ENCODE measurements around the gene TRIO.

Gene TRIO

DNA sequence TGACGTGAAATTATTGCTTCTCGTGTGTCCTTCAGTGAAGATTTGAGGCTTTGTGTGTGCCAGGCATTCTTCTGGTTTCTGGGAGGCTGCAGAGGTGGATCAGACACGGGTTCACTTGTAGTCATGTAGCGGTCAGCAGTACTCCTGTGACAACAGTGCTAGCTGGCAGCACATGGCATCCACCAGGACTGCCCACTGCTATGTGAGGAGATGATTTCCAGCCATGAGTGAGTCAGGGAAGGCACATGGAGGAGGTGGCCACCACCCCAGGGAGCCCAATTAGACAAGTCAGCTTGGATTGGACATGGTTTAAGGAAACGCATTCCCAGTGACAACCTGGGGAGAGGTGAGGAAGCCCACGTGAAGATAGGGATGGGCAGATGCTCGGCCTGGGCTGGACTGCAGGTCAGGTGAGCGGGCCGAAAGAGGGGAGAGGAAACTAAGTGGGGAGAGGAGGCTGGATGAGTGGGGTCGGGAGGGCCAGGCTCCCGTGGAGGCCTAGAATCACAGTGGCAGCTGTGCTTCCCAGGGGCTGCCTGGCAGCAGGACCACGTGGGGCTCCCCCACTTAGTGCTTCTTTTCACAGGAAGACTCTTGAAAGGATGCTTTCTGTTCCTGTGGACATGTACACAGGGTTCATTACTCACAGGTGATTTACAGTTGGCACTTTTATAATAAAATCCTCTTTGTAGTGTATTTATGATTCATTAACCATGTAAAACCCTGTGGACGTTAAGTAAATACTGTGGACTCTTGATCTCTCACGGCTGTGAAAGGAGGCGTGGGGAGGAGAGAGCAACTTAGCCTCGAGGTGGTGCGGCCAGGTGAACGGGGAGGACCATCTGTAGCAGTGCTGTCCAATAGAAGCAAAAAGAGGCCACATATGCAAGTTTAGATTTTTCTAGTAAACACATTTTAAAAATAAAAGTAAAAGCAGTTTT, 358.5 kb downstream of the TRIO start:
- no peak for FAIRE-seq

DNA sequence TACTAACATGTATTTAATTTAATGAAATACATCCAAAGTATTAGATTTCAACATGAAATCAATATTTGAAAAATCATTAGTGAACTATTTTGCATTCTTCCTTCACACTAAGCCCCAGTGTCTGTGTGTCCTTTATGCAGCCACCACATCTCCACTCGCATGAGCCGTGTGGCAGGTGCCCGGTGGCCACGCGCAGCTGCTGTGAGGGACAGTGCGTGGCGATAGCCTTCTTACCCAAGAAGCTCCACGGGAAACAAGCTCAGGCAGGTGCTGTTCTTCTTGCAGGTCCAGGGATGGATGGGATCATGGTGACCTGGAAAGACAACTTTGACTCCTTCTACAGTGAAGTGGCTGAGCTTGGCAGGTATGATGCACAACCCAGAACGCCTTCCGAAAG, 359.1 kb downstream of the TRIO start:
- FAIRE-seq: no peak

DNA sequence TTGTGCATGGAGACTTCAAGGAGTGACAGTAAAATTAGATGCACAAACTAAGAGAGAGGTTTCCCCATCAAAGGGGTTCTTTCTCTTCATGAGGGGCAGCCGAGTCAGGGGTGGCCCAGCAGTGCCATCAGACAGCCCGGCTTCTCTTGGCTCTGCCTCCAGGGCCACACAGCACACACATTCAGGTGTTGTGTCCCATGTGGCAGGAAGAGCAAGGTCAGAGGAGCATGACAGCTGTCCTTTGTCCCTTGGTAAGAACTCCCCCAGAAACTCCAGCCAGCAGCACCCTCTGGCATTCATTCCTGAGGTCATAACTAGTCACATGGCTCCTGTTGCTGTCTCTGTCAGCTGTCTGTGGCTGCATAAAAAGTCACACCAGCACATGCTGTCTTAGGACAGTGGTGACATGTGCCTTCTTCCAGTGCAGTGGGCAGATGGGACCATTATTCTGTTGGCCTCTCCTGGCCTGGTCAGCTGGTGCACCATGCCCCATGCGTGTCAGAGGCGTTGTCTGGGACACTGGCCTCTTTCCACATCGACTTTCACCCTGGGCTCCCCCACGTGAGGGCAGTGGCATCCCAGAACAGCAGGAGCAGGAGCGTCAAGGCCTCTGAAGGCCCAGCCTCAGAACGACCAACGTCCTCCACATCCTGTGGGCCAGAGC, 360.0 kb downstream of the TRIO start:
- FAIRE-seq: no peak

DNA sequence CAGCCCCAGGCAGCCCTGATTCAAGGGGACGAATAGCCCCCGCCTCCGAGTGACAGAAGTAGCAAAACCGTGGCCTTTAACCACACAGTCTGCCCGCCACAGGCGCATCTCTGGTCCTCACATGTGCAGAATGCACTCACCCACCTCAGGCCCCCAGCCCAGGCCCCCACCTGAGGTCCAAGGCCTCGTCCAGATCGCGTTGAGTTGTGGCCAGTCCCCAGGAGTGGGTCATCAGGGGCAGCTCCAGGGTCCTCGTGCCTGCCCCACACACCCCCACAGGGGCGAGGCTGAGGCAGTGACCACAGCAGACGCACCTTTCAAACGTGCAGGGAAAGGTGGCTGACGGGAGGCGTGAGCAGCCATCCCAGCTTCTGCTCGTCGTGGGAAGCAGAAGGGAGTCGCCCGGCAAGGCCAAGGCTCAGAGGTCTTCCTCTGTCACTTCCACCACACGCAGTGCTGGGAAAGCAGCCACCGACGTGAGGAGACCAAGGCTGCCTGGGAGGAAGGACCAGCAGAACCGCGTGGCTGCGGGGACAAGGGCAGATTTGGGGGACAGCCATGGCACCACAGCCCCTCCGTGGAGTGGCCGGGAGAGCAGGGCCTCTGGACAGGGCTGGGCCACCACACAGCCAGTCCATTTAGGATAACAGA, 360.7 kb downstream of the TRIO start:
- FAIRE-seq: no peak

DNA sequence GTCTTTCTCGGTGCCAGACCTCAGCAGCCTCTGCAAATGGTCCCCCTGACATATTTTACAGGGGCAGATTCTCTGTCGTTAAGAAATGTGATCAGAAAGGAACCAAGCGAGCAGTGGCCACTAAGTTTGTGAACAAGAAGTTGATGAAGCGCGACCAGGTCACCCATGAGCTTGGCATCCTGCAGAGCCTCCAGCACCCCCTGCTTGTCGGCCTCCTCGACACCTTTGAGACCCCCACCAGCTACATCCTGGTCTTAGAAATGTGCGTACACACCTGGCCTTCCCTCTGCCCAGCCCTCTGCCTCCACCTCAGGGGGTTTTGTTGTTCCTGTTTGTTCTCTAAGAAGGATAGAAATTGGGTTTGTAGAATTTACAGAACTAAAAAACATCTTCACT, 361.2 kb downstream of the TRIO start:
- FAIRE-seq: no peak

DNA sequence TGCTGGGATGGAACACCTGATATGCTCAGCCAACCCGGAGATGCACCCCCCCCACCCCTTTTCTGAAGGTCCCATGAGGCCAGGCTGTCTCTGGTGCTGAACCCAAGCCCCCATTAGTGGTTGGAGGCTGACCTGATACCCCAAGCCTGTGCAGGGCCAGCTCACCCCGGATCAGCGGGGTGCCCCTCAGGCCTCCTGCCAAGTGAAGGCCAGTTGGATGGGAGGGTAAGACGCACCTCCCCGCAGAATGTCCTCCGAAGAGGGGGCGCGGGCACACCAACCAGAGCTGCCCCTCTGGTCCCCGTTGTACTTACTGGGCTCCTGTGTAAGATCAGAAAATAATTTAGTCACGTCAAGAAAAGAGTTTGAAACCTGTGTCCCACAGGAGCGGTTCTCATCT, 361.7 kb downstream of the TRIO start:
- no peak for FAIRE-seq

DNA sequence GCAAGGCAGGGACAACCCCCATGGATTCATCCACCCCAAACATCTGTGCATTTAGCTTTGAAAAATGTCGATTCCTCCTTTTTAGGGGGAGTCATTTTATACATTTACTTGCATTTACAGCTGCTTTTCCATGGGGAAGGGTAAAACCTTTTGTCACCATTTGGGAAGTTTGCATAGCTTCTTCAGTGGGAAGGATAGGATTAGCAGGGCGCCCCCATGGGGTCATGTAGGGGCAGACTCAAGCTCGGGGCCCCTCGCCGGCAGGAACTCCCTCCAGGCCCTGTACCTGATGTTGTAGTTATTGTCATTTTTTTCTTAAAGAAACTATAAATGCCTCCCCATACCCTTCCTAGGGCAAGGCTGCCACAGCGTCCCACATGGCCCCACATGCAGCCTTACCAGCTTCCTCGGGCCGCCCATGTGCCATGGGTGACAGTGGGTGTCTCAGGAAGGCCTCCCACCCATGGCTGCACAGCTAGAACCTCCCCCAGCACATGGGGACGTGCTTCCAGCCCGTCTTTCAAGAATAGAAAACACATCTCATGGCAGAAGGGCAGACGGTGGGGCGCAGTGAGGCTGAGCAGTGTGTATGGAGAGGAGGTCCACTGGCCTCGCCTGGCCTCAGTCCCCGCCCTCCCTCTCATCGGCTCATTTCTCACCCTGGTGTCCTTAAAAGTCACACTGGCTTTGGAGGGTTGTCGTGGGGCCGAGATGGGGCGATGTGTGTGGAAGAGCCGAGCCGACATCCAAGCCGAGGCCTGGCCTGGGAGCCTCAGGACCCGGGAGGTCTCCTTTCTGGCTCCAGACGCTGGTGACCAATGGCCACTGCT, 362.4 kb downstream of the TRIO start:
- no peak for FAIRE-seq

DNA sequence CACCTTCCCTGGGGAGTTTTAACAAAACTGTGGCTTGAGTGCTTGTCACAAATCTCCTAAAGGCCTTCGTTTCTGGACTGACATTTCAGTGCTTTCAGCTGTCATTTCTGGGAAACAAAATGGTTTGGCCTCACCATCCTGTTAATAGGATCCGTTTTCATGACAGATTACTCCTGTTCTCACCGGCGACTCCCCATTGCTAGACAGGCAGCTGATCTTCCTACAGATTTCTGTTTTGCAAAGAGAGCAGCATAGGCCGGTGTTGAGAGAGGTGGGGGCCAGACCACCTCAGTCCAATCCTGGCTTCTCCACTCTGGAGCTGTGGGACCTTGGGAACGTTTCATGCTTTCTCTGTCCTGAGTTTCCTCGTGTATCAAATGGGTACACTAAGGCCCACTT, 363.0 kb downstream of the TRIO start:
- no peak for FAIRE-seq

DNA sequence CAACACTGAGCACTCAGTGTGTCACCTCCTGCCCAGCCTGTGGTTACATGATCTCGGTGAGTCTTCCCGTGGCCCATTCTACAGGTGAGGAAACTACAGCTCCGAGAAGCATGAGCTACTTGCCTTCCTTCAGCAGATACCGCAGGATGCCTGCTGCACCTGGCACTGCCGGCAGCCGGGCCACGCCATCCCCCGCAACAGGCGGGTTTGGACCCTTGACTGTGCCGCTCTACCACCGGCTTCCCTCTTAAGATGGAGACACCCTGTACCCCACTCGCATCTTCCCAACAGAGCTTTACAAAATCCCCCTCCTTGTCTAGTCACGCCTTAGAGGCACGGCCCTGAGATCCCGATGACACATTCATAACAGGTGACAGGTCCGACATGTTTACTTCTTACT, 363.5 kb downstream of the TRIO start:
- FAIRE-seq: no peak

DNA sequence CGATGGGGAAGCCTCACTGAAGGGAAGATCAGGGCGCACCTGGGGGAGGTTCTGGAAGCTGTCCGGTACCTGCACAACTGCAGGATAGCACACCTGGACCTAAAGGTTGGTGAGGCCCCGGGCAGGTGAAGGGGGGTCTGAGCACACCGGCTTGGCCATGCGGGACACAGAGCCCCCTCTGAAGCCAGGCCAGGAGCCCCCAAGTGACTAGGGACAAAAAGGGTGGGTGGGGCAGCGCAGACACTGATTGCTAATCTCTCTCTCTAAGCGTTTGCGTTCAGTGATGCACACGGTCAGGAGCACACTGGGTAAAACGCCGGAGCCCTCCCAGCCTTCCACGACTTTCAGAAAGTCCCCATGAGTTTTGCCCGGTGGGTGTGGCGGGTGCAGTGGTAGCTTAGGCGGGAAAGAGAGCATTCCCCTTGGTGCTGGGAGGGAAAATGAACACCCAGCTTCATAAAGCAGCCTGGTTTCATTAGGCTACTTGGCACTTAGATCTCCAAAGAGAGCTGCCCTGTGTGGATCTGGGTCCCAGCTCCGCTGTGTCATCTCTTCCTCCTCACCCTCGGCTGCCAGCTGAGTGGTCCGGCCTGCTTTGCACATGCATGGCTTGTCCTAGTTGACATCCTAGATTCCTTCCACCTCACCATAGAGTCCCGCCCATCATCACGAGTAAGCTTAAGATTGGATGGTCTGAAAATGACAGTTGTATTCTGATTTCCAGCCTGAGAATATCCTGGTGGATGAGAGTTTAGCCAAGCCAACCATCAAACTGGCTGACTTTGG, 364.2 kb downstream of the TRIO start:
- no peak for FAIRE-seq

DNA sequence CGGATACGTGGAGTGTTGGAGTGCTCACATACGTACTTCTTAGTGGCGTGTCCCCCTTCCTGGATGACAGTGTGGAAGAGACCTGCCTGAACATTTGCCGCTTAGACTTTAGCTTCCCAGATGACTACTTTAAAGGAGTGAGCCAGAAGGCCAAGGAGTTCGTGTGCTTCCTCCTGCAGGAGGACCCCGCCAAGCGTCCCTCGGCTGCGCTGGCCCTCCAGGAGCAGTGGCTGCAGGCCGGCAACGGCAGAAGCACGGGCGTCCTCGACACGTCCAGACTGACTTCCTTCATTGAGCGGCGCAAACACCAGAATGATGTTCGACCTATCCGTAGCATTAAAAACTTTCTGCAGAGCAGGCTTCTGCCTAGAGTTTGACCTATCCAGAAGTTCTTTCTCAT, 364.9 kb downstream of the TRIO start:
- FAIRE-seq: no peak

DNA sequence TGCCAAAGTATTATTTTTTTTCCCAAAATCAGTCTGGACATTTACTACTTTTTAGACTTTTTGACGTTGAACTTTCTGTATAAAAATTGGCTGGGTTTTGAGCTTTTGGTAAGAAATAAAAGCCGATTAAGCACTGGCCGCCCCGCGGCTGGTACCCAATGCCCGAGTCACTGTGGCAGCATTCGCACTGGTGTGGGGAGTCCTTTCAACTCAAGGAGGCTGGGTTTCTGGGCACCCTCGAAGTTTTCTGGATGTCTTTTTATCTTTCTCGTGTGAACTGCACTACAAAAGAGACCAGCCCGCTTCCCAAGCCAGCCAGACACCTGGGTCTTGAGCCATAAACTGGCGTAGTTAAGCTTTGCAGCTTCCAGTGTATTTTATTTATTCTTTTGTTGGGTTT, 366.4 kb downstream of the TRIO start:
- no peak for FAIRE-seq

DNA sequence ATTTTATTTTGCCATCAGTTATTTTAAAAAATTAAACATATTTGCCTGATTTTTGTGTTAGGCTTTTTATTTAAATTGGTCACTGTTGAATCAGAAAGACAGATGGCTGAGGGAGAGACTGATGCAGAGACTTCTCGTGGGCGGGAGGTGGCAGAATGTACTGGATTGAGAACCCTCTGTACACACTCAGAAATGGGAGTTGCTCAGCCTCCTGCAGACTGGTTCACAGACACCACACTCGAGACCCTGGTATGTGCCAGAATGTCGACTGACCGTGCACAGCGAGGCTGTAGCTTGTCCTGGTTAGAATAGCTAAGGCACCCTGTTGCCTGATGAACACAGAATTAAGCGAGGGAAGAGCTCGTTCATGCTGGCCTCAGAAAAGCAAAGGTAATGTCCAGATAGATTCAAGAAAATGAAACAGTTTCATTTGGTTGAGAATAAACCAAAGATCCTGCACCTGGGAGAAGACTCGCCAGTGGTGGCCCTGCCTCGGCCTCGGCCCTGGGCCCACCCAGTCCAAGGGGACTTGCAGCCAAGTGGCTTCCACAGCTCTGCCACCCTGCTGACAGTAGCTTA, 367.1 kb downstream of the TRIO start:
- no peak for FAIRE-seq

DNA sequence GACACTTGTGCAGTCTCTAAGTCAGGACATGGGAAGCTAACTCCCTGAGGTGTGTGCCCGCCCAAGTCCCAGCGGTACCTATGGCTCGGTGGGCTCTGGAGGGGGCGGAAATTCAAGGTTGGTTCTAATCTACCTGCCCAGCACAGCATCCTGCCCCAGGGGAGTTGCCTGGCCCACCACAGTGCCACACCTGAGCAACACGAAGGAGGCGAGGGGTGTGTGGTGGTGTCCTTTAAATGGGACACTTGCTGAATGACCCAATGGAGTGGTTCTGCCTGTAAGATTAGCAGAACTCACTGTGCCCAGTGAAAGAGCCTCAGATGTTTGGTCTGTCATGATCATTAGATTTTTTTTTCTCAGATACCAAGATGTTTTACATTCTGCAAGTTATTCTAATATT, 367.7 kb downstream of the TRIO start:
- FAIRE-seq: no peak

DNA sequence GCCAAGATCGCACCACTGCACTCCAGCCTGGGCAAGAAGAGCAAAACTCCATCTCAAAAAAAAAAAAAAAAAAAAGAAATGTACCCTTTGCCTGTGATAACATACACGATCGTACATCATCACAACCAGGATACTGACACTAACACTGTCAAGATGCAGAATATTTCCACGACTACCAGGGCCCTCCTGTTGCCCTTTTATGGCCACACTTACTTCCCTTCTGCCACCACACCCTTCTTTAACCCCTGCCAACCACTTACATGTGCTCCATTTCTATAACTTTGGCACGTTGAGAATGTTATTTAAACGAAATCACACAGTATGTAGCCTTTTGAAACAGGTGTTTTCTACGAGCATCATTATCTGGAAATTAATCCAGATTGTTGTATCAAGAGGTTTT, 369.4 kb downstream of the TRIO start:
- no peak for FAIRE-seq

DNA sequence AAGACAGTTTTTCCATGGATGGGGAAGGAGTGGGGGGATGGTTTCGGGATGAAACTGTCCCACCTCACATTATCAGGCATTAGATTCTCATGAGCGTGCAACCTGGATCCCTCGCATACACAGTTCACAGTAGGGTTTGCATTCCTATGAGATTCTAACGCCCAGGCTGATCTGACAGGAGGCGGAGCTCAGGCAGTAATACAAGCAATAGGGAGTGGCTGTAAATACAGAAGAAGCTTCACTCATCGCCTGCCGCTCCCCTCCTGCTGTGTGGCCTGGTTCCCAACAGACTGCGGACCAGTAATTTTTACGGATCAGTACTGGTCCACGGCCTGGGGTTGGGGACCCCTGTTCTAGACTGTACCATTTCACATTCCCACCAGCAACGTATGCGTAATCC, 370.1 kb downstream of the TRIO start:
- no peak for FAIRE-seq

DNA sequence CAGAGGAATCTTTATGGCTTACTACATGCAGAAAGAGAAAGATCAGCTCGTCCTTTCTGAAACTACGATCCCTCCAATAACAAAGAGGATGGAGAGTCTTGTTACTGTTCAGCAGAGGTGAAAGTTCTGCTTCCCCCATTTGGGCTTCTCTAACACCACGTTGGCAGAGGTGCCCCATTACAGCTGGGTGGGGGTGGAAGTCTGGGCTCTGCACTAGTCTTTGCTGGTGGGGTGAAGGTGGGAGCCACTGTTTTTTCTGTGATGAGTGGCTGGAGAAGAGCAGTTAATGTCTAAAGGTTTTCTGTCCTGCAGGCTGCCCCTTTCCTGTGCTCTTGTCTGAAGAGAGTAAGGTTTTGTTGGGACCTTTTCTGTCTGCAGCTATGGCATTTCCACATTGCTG, 373.8 kb downstream of the TRIO start:
- no peak for FAIRE-seq

DNA sequence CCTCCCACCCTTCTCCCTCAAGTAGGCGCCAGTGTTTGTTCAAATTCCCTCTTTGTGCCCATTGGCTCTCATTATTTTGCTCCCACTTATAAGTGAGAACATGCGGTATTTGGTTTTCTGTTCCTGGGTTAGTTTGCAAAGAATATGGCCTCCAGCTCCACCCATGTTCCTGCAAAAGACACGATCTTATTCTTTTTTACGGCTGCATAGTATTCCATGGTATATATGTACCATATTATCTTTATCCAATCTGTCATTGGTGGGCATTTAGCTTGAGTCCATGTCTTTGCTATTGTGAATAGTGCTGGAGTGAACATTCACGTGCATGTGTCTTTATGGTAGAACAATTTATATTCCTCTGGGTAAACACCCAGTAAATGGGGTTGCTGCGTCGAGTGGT, 375.5 kb downstream of the TRIO start:
- no peak for FAIRE-seq

DNA sequence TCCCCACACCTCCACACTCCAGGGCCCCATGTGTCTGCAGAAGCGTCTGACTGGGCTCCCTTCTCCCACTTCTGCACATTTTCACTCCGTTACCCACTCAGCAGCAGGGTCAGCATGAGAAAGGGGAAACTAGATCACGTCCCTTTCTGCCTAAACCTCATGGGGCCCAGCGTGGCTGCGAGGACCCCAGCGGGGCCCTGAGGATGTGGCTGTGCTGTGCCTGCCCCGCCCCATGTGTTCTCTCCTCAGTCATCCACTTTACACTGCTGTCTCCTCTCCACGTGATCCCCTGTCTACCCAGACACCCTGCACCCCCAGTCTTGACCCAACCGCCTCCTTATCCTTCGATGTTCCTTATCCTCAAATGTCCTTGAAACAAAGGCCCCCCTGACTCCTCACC, 378.6 kb downstream of the TRIO start:
- FAIRE-seq: no peak

DNA sequence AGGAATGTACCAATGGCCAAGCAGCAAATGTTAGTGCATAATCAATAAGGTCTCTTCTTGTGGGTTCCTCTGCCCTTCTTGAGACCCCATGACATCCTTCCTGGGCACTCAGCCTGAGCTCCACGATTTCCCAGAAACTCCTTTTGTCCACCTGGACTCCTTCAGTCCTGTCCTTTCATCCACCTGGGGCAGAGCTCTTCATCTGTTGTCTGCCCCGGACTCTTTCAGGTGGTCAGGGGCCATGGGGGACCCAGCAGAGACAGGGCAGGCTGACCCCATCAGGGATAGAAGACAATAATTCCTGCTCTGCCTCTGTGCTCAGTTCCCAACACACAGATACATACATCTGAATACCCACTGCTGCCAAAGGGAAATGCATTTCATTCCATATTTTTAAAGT, 379.6 kb downstream of the TRIO start:
- no peak for FAIRE-seq

DNA sequence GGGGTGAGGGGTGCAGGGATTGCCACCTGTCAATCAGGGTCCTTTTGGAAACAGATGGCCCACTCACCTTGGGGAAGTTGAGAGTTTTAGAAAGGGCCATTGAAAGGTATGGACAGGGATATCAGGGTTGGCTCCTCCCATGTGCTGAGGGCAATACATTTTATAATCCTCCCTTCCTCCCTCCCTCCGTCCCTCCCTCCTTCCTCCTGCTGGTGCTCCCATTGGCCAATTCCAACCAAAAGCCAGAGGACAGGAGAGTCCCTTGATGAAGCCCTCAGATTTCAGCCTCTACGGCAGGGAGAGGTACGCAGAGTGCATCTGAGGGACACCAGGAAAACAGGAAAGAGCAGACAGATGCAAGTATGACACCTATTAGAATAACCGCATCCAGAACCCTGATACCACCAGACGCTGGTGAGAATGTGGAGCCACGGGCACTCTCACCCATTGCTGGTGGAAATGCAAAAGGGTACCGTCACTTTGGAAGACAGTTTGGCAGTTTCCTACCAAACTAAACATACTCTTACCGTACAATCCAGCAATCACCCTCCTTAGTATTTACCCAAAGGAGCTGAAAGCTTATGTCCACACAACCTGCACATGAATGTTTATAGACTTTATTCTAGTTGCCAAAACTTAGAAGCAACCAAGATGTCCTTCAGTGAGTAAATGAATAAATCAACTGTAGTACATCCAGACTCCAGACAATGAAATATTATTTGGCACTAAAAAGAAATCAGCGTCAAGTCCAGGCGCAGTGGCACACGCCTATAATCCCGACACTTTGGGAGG, 380.3 kb downstream of the TRIO start:
- no peak for FAIRE-seq

Measured in TTC549 (cell line).